Activated naive CD4-positive, alpha-beta T cell treated with anti-CD3 and anti-CD28 coated beads, Interleukin-2, amount 50 U/mL, for 72 hours (primary cell): ENCODE results near the gene ZNF414. TPM values are rescaled to one million over a fixed set of nuclear protein-coding genes. Genes with fewer than 3 reads are reported as not detected.
A peak's percentile ranks its signal among the peaks of the same experiment; 100 is the strongest.
"Not testable (repeated sequence)": the region's sequence is repeated elsewhere in the genome, so short reads cannot be mapped to it uniquely, and the experiment has no call there.

Experiments used
- ATAC-seq, 2 donors: fragments of 150-1000 bp; cut with Tn5 transposase; 2 replicates each; pipeline ENCODE4 v1.10.0; 2021; ENCODE audit warnings: mild to moderate bottlenecking in 2 of 2, moderate library complexity in 2 of 2
- DNase-seq, 2 donors: peaks; one replicate each; pipeline ENCODE4 v3.0.0; 2021 to 2022; ENCODE audit warnings: low spot score in 2 of 2
- H3K27ac Mint-ChIP-seq, 2 donors: one replicate each; pipeline ENCODE4 v1.8.0; 2022; ENCODE audit warnings: mild to moderate bottlenecking in 2 of 2, mixed read lengths in 2 of 2
- H3K36me3 Mint-ChIP-seq, 2 donors: one replicate each; pipeline ENCODE4 v1.8.0; 2022; ENCODE audit warnings: mixed read lengths in 2 of 2
- H3K9me3 Mint-ChIP-seq, 2 donors: one replicate each; pipeline ENCODE4 v1.8.0; 2022; ENCODE audit warnings: mixed read lengths in 2 of 2
- total RNA-seq, 2 donors: library from RNA; stranded (reverse); gene quantifications; one replicate each; pipeline ENCODE4 v1.2.3, GENCODE V29; 2022

ZNF414 gene, protein sequence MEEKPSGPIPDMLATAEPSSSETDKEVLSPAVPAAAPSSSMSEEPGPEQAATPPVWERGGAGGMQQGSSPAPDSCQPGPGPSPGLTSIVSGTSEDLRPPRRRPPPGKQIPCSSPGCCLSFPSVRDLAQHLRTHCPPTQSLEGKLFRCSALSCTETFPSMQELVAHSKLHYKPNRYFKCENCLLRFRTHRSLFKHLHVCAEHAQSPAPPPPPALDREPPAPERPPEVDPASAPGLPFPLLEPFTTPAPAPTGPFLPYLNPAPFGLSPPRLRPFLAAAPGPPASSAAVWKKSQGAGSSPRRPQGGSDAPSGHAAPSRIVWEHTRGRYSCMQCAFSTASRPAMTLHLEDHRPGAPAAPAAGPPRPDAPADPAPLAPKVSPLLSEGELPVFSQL
- 10 to 100 TPM; 24.6 to 28.0 TPM for total RNA-seq

DNA sequence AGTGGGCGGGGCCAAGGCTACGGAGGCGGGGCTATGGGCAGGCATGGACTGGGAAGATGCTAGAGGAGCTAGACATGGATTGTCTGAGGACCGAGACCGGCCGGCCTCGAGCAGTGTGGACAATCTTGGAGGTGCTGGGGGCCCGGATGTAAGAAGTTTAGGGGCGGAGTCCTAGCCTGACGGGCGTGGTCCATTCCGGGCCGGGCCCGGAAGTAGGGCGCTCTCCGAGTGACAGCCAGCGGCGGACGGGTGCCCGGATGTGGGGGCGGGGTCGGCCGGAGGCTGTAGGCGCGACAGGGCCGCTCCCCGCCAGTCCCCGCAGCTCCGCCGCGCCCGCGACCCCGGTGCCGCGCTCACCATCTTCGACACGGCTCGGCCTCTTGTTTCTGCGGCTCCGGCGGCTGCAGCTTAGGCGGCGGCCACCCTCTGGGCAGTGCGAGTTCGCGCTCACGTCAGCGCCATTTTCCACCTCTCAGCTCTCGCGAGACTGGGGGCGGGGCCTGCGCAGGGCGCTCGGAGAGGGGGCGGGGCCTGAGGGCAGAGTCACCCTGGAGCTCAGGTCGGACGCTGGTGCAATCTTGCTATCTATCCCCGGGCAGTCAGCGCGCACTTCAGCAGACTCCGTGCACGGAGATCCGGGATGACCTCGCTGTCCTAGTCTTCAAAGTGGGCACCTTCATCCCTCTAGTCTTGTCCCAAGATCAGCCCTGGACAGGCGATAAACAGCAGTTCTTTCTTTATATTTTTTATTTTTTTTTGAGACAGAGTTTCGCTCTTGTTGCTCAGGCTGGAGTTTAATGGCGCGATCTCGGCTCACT, at the start of gene ZNF414:
TSS of gene ZNF414 (minus strand) at position 481 of the 818 bp plus-strand sequence. CDS start at position 360, 121 bp downstream.
- peaks cover 0 to 9% of the 10 kb centered on the region in 2 donors for H3K36me3 Mint-ChIP-seq

DNA sequence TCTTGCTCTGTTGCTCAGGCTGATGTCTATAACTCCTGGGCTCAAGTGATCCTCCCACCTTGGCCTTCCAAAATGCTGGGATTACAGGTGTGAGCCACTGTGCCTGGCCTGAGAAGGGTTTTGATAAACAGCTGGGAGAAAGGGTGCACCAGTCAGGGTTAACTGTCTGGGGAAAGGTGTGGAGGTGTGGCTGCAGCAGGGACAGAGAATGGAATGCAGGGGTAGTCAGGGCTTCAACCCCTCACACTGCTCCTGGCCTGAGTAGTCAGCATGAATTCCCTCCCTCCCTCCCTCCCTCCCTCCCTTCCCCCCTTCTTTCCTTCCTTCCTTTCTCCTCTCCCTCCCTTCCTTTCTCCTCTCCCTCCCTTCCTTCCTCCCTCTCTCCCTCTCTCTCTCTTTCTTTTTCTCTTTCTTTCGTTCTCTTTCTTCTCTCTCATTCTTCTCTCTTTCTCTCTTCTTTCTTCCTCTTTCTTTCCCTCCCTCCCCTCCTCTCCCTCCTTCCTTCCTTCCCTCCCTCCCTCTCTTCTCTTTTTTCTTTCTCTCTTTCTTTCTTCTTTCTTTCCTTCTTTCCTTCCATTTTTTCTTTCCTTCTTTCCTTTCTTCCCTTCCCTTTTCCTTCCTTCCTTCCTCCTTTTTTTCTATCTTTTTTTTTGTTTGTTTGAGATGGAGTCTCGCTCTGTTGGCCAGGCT, 47.3 kb upstream of the ZNF414 start:
- H3K27ac Mint-ChIP-seq = no peak overlapping the region
- H3K9me3 Mint-ChIP-seq = no peaks in the 10 kb centered on the region
- no peaks in the 10 kb centered on the region for H3K36me3 Mint-ChIP-seq
- ATAC-seq (no peak), DNase-seq (no peak)

More for the DNA sequence above, at the start of gene ZNF414:
- ATAC-seq = peak; percentile 89 to 92
- peak within 1 kb of the TSS; percentile 96 to 99 for H3K27ac Mint-ChIP-seq
- no peaks in the 10 kb centered on the region for H3K9me3 Mint-ChIP-seq
- DNase-seq = peak; percentile 98

DNA sequence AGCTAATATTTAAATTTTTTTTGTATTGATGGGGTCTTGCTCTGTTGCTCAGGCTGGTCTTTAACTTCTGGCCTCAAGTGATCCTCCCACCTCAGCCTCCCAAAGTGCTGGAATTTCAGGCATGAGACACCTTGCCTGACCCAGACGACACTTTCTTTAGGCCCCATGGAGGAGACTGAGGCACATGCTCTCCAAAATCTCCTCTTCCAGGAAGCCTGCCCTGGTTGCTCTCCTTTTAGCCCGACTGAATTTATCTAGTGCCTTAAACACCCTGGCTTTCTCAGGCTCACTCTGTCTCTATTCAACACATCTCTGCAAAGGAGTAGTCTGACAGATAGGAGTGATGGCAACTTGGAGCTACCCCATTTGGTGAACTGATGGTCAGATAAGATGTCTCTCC, 44.4 kb upstream of the ZNF414 start:
- Mint-ChIP-seq H3K36me3 (no peaks in the 10 kb centered on the region), H3K27ac (peak overlapping the region; percentile 56 to 77), H3K9me3 (no peaks in the 10 kb centered on the region)
- DNase-seq = no peak
- ATAC-seq = no peak

DNA sequence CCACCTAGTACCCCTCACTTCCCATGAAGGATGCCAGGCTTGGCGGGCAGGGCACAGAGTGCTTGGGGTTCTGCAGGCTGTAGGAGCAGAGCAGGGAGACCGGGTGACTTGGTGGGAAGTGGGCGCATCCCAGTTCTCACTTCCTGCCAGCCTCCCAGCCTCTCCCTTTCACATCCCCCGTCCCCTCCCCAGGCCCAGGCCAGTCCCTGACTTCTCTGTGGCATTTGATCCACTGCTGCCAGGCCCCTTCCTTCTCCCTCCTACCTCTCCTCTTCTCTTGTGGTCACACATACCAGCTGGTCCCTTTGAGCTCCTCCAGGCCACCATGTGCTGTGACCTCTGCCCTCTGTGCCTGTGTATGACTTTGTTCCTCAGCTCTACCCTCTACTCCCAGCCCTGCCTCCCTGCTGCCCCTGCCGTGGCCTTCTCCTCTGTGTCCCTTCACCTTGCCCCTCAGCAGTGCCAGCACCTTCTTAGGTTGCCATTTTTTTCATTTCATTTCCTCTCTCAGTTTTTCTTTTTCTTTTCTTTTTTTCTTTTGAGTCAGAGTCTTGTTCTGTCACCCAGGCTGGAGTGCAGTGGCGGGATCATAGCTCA, 43.8 kb upstream of the ZNF414 start:
- DNase-seq = no peak
- no peaks in the 10 kb centered on the region for H3K36me3 Mint-ChIP-seq
- H3K27ac Mint-ChIP-seq = peak overlapping the region; percentile 56 to 77
- H3K9me3 Mint-ChIP-seq = no peaks in the 10 kb centered on the region
- ATAC-seq = no peak

DNA sequence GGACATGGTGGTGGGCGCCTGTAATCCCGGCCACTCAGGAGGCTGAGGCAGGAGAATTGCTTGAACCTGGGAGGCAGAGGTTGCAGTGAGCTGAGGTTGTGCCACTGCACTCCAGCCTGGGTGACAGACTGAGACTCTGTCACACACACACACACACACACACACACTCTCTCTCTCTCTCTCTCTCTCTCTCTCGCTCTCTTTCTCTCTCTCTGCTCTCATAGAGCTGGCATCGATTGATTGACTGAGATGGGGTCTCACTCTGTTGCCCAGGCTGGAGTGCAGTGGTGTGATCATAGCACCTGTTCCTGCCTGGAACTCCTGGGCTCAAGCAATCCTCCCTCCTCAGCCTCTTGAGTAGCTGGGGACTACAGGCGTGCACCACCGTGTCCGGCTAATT, 39.8 kb upstream of the ZNF414 start:
- not testable (repeated sequence) for H3K9me3 Mint-ChIP-seq, H3K36me3 Mint-ChIP-seq, DNase-seq, ATAC-seq
- peak overlapping the region in 1 of 2 donors; percentile 81 for H3K27ac Mint-ChIP-seq

DNA sequence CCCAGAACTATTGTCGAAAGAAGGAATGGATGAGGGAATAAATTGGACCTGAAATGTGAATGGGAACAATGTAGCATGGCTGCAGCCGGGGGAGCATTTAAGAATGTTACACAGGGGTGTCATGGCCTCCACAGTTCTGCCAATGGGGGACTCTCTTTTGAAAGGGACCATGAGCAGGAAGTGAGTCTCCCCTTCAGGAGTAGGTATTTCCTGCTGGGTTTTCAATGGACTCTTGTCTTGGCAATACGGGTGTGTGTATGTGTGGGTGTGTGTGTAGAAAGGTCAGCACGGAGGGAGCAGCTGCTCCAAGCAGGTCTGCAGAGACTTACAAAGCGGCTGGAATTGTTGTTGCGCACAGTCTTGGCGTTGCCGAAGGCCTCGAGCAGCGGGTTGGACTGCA, 38.8 kb upstream of the ZNF414 start:
- H3K36me3 Mint-ChIP-seq = no peaks in the 10 kb centered on the region
- DNase-seq = no peak
- no peaks in the 10 kb centered on the region for H3K9me3 Mint-ChIP-seq

DNA sequence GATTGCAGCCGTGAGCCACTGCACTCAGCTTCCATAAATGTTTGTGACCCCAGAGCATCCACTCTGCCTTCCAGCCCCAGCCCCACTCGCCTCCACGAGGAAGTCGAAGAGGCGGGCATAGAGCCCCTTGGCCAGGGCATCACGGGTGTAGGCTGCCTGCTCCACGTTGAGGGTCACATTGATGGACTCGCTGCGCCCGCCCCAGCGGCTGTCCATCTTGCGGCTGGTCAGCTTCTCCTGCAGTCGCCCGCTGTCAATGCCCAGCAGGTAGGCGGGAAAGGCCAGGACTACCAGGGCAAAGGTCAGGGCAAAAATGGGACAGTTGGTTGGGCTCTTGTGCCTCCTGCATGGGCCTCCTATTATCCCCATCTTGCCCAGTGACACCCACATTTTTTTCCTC, 36.1 kb upstream of the ZNF414 start:
- no peak for ATAC-seq
- H3K36me3 Mint-ChIP-seq = no peaks in the 10 kb centered on the region

More for the DNA sequence above, 38.8 kb upstream of the ZNF414 start:
- H3K27ac Mint-ChIP-seq = no peak overlapping the region
- peak in 1 of 2 donors; percentile 51 for ATAC-seq

DNA sequence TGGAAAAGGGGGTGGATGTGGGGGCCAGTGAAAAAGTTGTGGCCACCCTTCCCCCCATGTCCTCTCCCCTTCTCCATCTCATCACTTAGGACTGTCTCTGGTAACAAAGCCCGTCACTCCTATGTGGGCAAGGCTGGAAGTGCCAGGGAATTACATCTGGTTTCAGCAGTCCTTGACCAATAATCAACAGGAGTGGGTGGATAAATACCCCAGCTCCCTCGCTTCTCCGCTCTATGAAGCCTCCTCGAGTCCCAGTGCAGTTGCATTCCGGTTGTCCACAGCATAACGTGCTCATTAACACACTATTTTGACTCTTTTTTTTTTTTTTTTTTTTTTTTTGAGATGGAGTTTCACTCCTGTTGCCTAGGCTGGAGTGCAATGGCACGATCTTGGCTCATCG, 31.8 kb upstream of the ZNF414 start:
- Mint-ChIP-seq H3K9me3 (no peaks in the 10 kb centered on the region), H3K36me3 (no peaks in the 10 kb centered on the region), H3K27ac (no peak overlapping the region)
- DNase-seq (no peak), ATAC-seq (no peak)

More for the DNA sequence above, 36.1 kb upstream of the ZNF414 start:
- H3K27ac Mint-ChIP-seq = no peak overlapping the region
- H3K9me3 Mint-ChIP-seq = no peaks in the 10 kb centered on the region
- no peak for DNase-seq

DNA sequence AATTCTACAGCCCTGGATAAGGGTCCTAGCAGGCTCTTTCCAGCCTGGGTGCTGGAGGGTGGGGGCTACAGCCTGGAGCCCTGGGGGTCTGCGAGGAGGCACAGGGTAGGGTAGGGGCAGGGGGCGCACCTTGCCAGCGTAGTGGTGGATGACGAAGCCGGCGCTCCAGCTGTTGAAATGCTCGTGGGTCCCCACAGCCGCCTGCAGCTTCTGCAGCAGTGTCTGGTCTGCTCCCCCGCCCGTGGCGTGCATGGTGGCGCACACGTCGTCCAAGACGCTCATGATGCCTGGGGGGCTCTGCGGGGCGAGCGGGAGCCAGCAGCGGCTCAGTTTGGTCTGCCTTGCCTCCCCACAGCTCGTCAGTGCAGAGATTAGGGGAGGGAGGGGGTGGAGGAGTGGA, 30.2 kb upstream of the ZNF414 start:
- no peak for ATAC-seq
- no peak overlapping the region for H3K27ac Mint-ChIP-seq
- DNase-seq = no peak
- H3K9me3 Mint-ChIP-seq = no peaks in the 10 kb centered on the region
- no peaks in the 10 kb centered on the region for H3K36me3 Mint-ChIP-seq

DNA sequence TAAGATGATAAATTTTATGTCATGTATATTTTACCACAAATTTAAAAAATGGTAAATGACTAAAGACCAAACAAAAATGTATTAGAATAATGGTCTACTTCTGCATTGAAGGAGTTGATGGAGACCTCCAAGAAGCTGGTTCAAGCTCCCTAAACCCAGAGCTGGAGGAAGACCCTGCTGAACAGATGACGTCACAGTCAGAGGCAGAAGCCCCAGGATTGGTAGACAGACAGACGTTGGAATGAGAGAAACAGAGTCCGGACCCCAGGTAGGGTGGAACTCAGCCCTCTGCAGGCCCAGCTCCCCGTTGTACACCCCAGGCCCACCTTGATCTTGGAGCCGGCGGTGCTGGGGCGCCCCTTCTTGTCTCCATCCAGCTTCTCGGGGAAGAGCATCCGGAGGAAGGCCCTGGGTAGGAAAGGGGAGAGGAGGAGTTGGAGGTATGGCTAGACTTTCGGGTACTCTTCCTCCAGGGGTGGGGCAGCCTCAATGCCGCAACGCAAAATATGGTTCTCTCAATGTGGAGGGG, 25.7 kb upstream of the ZNF414 start:
- Mint-ChIP-seq H3K36me3 (no peaks in the 10 kb centered on the region), H3K9me3 (no peaks in the 10 kb centered on the region), H3K27ac (no peak overlapping the region)
- no peak for ATAC-seq
- no peak for DNase-seq

DNA sequence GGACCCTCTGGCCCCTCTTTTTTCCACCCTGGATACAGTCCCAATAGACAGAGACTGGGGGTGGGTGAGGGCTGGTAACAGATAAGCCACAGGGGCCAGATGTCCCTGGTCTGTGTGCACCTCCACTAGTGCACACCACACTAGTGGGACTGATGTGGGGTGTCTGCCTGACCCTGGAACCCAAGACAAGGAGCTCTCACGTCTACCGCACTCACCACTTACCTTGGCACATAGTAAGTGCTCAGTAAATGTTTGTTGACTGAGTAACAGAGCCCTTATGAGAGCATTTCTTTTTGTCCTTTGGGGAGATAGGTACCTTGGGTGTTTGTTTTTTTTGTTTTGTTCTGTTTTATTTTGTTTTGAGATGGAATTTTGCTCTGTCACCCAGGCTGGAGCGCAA, 23.1 kb upstream of the ZNF414 start:
- no peak overlapping the region for H3K27ac Mint-ChIP-seq
- no peaks in the 10 kb centered on the region for H3K36me3 Mint-ChIP-seq
- no peak for DNase-seq
- no peak for ATAC-seq
- H3K9me3 Mint-ChIP-seq = no peaks in the 10 kb centered on the region

DNA sequence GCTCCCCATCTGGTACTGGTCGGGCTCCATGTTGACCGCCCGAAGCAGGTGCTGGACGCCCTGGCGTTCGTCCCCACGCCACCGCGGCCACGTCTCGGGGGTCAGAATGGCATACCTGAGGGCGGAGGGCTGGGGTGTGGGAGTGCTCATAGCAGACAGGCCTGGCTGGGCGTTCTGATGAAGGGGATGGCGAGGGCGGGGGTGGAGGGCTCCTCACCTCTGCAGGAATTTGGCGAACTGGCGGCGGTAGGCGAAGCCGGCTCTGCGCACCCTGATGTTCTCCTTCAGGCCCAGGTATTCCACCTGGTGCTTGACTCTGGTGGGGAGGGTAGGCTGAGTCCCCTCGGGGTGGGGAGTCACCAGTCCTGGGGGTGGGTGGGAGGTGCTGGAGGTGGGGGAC, 22.3 kb upstream of the ZNF414 start:
- no peaks in the 10 kb centered on the region for H3K36me3 Mint-ChIP-seq
- H3K27ac Mint-ChIP-seq = no peak overlapping the region
- ATAC-seq (no peak), DNase-seq (no peak)
- no peaks in the 10 kb centered on the region for H3K9me3 Mint-ChIP-seq

DNA sequence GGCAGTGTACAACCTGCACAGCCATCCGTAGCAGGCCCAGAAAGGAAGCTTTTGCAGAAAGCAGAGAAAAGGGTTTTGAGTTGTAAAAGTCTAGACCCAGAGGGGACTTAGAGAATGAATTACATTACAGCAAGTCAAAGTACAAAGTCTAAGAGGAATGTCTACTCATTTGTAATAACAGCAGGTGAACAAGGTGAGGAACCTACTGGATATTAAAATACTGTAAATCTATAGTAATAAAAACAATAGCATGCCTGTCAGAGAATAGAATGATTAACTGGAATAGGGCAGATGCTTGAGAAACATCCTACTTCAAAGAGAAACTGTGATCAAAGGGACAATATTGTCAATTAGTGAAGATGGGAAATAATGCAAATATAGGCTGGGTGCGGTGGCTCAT, 18.3 kb upstream of the ZNF414 start:
- Mint-ChIP-seq H3K27ac (peak overlapping the region in 1 of 2 donors; percentile 59), H3K36me3 (no peaks in the 10 kb centered on the region), H3K9me3 (no peaks in the 10 kb centered on the region)
- ATAC-seq = no peak
- no peak for DNase-seq

DNA sequence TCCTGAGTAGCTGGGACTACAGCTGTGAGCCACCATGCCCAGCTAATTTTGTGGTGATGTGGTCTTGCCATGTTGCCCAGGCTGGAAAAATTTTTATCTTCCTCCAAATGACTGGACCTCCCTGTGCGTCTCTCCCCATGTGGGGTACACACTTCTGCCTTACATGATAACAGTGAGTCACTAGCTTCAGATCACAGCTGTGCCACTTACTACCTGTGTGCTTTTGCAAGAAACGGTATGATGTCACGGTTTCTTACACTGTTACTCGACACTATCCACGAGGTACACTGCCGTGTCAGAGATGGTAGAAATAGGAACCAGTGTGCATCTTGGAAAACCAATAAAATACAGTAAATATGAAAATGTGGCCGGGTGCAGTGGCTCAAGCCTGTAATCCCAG, 17.5 kb upstream of the ZNF414 start:
- Mint-ChIP-seq H3K27ac (peak overlapping the region in 1 of 2 donors; percentile 59), H3K36me3 (no peaks in the 10 kb centered on the region)
- ATAC-seq = no peak

DNA sequence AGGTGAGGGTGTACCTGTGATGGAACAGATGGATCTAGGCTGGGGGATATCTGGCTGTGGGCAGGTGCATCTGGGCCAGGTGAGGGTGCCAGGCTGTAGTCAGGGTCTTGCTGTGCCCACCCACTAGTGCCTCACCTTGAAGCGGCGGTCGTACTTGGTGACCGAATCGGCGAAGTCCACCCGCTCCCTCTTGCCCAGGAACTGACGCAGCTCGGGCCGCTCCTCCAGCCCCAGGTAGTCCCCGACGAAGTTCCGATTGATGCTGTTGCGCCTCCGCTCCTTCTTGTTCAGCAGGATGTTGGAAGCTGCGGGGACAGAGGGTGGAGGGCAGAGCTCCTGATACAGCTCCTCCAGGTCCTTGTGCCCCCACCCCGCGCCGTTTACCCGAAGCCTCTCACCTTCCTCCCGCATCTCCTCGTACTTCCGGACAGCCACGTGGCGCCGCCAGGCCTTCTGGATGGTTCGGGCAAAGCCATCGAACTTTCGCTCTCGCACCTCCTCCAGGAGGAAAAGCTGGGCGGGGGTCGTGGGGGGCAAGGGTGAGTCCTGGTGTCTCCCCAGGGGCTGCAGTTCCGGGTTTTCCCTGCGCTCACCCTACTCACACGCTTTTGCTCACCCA, 16.2 kb upstream of the ZNF414 start:
- no peaks in the 10 kb centered on the region for H3K36me3 Mint-ChIP-seq
- ATAC-seq (no peak), DNase-seq (no peak)
- no peak overlapping the region for H3K27ac Mint-ChIP-seq
- no peaks in the 10 kb centered on the region for H3K9me3 Mint-ChIP-seq

More for the DNA sequence above, 17.5 kb upstream of the ZNF414 start:
- no peak for DNase-seq
- no peaks in the 10 kb centered on the region for H3K9me3 Mint-ChIP-seq

DNA sequence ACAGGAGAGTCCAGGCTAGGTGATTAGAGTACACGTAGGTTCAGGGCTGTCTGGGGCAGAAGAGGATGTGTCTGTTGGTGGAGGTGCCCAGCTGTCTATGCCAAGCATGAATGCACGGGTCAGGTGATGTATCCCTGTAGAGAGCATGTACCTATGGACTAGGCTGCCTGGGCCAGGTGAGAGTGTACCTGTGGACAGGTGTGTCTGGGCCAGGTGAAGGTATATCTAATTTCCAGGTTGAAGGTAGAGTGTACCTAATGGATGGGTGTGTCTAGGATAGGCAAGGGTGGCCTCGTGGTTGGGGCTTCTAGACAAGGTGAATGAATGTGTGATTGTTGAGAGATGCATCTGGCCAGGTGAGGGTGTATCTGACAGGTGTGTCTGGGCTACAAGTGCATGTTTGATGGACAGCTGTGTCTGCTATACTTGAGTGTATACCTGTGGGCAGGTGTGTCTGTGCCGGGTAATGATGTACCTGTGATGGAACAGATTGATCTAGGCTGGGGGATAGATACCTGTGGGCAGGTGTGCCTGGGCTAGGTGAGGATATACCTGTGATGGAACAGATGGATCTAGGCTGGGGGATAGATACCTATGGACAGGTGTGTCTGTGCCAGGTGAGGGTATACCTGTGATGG, 15.5 kb upstream of the ZNF414 start:
- no peaks in the 10 kb centered on the region for H3K36me3 Mint-ChIP-seq
- ATAC-seq (no peak), DNase-seq (no peak)
- no peak overlapping the region for H3K27ac Mint-ChIP-seq
- no peaks in the 10 kb centered on the region for H3K9me3 Mint-ChIP-seq
